ENCODE data around the gene DSTN. TPM values are rescaled to one million over a fixed set of nuclear protein-coding genes. Genes with fewer than 3 reads are reported as not detected.
"Not testable (repeated sequence)": the region's sequence is repeated elsewhere in the genome, so short reads cannot be mapped to it uniquely, and the experiment has no call there.

The DSTN gene
- total and polyA plus RNA-seq, 2 donors (not counting 1 experiment from before 2014, with no cell fraction given) = 6.6 to 13.4 TPM

- TF ChIP-seq EZH2 (IDR thresholded peaks at IDR 0.05; ENCODE audit: borderline replicate concordance, insufficient read depth, low read depth, low read length, poor library complexity, severe bottlenecking) = no peak
- TF ChIP-seq, protein P1, sequence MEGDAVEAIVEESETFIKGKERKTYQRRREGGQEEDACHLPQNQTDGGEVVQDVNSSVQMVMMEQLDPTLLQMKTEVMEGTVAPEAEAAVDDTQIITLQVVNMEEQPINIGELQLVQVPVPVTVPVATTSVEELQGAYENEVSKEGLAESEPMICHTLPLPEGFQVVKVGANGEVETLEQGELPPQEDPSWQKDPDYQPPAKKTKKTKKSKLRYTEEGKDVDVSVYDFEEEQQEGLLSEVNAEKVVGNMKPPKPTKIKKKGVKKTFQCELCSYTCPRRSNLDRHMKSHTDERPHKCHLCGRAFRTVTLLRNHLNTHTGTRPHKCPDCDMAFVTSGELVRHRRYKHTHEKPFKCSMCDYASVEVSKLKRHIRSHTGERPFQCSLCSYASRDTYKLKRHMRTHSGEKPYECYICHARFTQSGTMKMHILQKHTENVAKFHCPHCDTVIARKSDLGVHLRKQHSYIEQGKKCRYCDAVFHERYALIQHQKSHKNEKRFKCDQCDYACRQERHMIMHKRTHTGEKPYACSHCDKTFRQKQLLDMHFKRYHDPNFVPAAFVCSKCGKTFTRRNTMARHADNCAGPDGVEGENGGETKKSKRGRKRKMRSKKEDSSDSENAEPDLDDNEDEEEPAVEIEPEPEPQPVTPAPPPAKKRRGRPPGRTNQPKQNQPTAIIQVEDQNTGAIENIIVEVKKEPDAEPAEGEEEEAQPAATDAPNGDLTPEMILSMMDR (IDR thresholded peaks at IDR 0.05) = no peak
- H3K9me3 Mint-ChIP-seq (ENCODE audit: insufficient read depth) = no peaks in the 10 kb centered on the region
- Histone ChIP-seq H3K79me2 (ENCODE audit: control insufficient read depth, insufficient read depth, low read length) (peaks cover 11% of the 10 kb centered on the region), H3K36me3 (replicated peaks in 1 of 2; ENCODE audit: control extremely low read depth in 1 of 2, control insufficient read depth in 1 of 2, extremely low read depth in 1 of 2, insufficient read depth in 2 of 2, low read length in 1 of 2) (peaks cover 0 to 11% of the 10 kb centered on the region in 2 experiments), H3K9ac (ENCODE audit: low read length) (no peak overlapping the region), H3K4me2 (replicated peaks; ENCODE audit: low read depth, low read length, poor library complexity, severe bottlenecking) (no peak overlapping the region), H2AFZ (ENCODE audit: insufficient read depth, low read depth, low read length, poor library complexity, severe bottlenecking) (no peak overlapping the region), H3K9me3 (ENCODE audit: control extremely low read depth in 1 of 3, control insufficient read depth in 2 of 3, insufficient read depth in 1 of 3, low read length in 2 of 3) (peaks cover 0 to 11% (median 0%) of the 10 kb centered on the region in 3 donors), H3K4me3 (ENCODE audit: control extremely low read depth in 1 of 5, extremely low read depth in 1 of 5, insufficient read depth in 1 of 5, low read depth in 2 of 5, low read length in 4 of 5) (no peak overlapping the region), H4K20me1 (ENCODE audit: control insufficient read depth, insufficient read depth, low read length, poor library complexity, severe bottlenecking) (peaks cover 8% of the 10 kb centered on the region), H3K27me3 (replicated peaks in 1 of 4; ENCODE audit: control extremely low read depth in 1 of 4, control insufficient read depth in 3 of 4, insufficient read depth in 4 of 4, low read length in 3 of 4) (no peaks in the 10 kb centered on the region), H3K27ac (ENCODE audit: low read length in 2 of 2) (no peak overlapping the region), H3K4me1 (ENCODE audit: control insufficient read depth in 2 of 2, insufficient read depth in 2 of 2, low read length in 2 of 2) (peaks cover 10 to 13% of the 10 kb centered on the region in 2 donors)
- peaks cover 20% of the 10 kb centered on the region for H3K4me1 Mint-ChIP-seq
- no peak overlapping the region for H3K4me3 Mint-ChIP-seq
- ATAC-seq (ENCODE audit: low read depth) (no peak), DNase-seq (no peak)
- 100% methylated on average over 8 of the region's 9 CpGs for WGBS (ENCODE audit: insufficient coverage)
- no peak overlapping the region for H3K27ac Mint-ChIP-seq
- intact Hi-C loops (cut with micrococcal nuclease) = no loop called here
- ChIA-PET CTCF (interaction anchor here (1.0 to 1.3 kb wide), 2 partner anchors 9 to 281 kb away, joined by 3 to 6 read pairs; no protein-coding TSS in a partner anchor), POLR2A (no interaction called here)
- no peaks in the 10 kb centered on the region for H3K27me3 Mint-ChIP-seq
Measured at GRCh38 chr20:17657898-17658647, 88.2 kb downstream of the DSTN start.

GRCh38 chr20:17658648-17658993 is 88.7 kb downstream of the DSTN start:
- Histone ChIP-seq H4K20me1 (ENCODE audit: control insufficient read depth, insufficient read depth, low read length, poor library complexity, severe bottlenecking) (peaks cover 8% of the 10 kb centered on the region), H3K9me3 (ENCODE audit: control extremely low read depth in 1 of 3, control insufficient read depth in 2 of 3, insufficient read depth in 1 of 3, low read length in 2 of 3) (peaks cover 0 to 11% (median 0%) of the 10 kb centered on the region in 3 donors), H3K36me3 (replicated peaks in 1 of 2; ENCODE audit: control extremely low read depth in 1 of 2, control insufficient read depth in 1 of 2, extremely low read depth in 1 of 2, insufficient read depth in 2 of 2, low read length in 1 of 2) (peaks cover 0 to 11% of the 10 kb centered on the region in 2 experiments), H3K4me1 (ENCODE audit: control insufficient read depth in 2 of 2, insufficient read depth in 2 of 2, low read length in 2 of 2) (peaks cover 10 to 13% of the 10 kb centered on the region in 2 donors), H3K27ac (ENCODE audit: low read length in 2 of 2) (no peak overlapping the region), H3K4me2 (replicated peaks; ENCODE audit: low read depth, low read length, poor library complexity, severe bottlenecking) (no peak overlapping the region), H3K9ac (ENCODE audit: low read length) (no peak overlapping the region), H2AFZ (ENCODE audit: insufficient read depth, low read depth, low read length, poor library complexity, severe bottlenecking) (no peak overlapping the region), H3K79me2 (ENCODE audit: control insufficient read depth, insufficient read depth, low read length) (peaks cover 12% of the 10 kb centered on the region), H3K4me3 (ENCODE audit: control extremely low read depth in 1 of 5, extremely low read depth in 1 of 5, insufficient read depth in 1 of 5, low read depth in 2 of 5, low read length in 4 of 5) (no peak overlapping the region), H3K27me3 (replicated peaks in 1 of 4; ENCODE audit: control extremely low read depth in 1 of 4, control insufficient read depth in 3 of 4, insufficient read depth in 4 of 4, low read length in 3 of 4) (no peaks in the 10 kb centered on the region)
- ATAC-seq (ENCODE audit: low read depth) = no peak
- no peaks in the 10 kb centered on the region for H3K9me3 Mint-ChIP-seq (ENCODE audit: insufficient read depth)
- WGBS (ENCODE audit: insufficient coverage) = 100% methylated on average over 2 of the region's 2 CpGs
- ChIA-PET CTCF (interaction anchor here (1.0 to 1.3 kb wide), 2 partner anchors 10 to 280 kb away, joined by 3 to 6 read pairs; no protein-coding TSS in a partner anchor), POLR2A (no interaction called here)
- intact Hi-C loops (cut with micrococcal nuclease) = no loop called here
- no peaks in the 10 kb centered on the region for H3K27me3 Mint-ChIP-seq
- H3K4me1 Mint-ChIP-seq = peaks cover 20% of the 10 kb centered on the region
- no peak overlapping the region for H3K27ac Mint-ChIP-seq
- TF ChIP-seq EZH2 (IDR thresholded peaks at IDR 0.05; ENCODE audit: borderline replicate concordance, insufficient read depth, low read depth, low read length, poor library complexity, severe bottlenecking) = no peak
- TF ChIP-seq, protein P1 (IDR thresholded peaks at IDR 0.05) = no peak
- H3K4me3 Mint-ChIP-seq = no peak overlapping the region
- no peak for DNase-seq

DNA sequence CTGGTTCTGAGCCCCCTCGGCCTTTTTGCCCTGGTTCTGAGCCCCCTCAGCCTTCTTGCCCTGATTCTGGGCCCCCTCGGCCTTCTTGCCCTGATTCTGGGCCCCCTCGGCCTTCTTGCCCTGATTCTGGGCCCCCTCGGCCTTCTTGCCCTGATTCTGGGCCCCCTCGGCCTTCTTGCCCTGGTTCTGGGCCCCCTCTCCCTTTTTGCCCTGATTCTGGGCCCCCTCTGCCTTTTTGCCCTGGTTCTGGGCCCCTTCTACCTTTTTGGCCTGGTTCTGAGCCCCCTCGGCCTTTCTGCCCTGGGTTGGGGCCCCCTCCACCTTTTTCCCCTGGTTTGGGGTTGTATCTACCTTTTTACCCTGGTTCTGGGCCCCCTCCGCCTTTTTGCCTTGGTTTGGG is 89.5 kb downstream of the DSTN start:
- H3K27ac ChIP-seq (ENCODE audit: low read length in 2 of 2); H3K4me3 ChIP-seq (ENCODE audit: control extremely low read depth in 1 of 5, extremely low read depth in 1 of 5, insufficient read depth in 1 of 5, low read depth in 2 of 5, low read length in 4 of 5); H3K27me3 Mint-ChIP-seq; POLR2A ChIA-PET; H3K27me3 ChIP-seq (replicated peaks in 1 of 4; ENCODE audit: control extremely low read depth in 1 of 4, control insufficient read depth in 3 of 4, insufficient read depth in 4 of 4, low read length in 3 of 4); H3K4me2 ChIP-seq (replicated peaks; ENCODE audit: low read depth, low read length, poor library complexity, severe bottlenecking); H3K27ac Mint-ChIP-seq; H3K4me3 Mint-ChIP-seq; H3K9ac ChIP-seq (ENCODE audit: low read length); H2AFZ ChIP-seq (ENCODE audit: insufficient read depth, low read depth, low read length, poor library complexity, severe bottlenecking); intact Hi-C loops (cut with micrococcal nuclease); ATAC-seq (ENCODE audit: low read depth); DNase-seq; H4K20me1 ChIP-seq (ENCODE audit: control insufficient read depth, insufficient read depth, low read length, poor library complexity, severe bottlenecking); H3K9me3 Mint-ChIP-seq (ENCODE audit: insufficient read depth): not testable (repeated sequence)
- Histone ChIP-seq H3K36me3 (replicated peaks in 1 of 2; ENCODE audit: control extremely low read depth in 1 of 2, control insufficient read depth in 1 of 2, extremely low read depth in 1 of 2, insufficient read depth in 2 of 2, low read length in 1 of 2) (peaks cover 0 to 11% of the 10 kb centered on the region in 2 experiments), H3K4me1 (ENCODE audit: control insufficient read depth in 2 of 2, insufficient read depth in 2 of 2, low read length in 2 of 2) (peaks cover 10 to 13% of the 10 kb centered on the region in 2 donors), H3K79me2 (ENCODE audit: control insufficient read depth, insufficient read depth, low read length) (peaks cover 19% of the 10 kb centered on the region), H3K9me3 (ENCODE audit: control extremely low read depth in 1 of 3, control insufficient read depth in 2 of 3, insufficient read depth in 1 of 3, low read length in 2 of 3) (peaks cover 0 to 11% (median 0%) of the 10 kb centered on the region in 3 donors)
- 100% methylated on average over 3 of the region's 7 CpGs for WGBS (ENCODE audit: insufficient coverage)
- H3K4me1 Mint-ChIP-seq = peaks cover 24% of the 10 kb centered on the region
- CTCF ChIA-PET = interaction anchor here (1.3 kb wide), 1 partner anchor 280 kb away, joined by 3 read pairs; no protein-coding TSS in a partner anchor

Data from B cell (primary cell).